H9 (cell line): ENCODE data around the gene NOTUM. TPM values are rescaled to one million over a fixed set of nuclear protein-coding genes. Genes with fewer than 3 reads are reported as not detected.

Source experiments
- DNase-seq: peaks from one replicate; pipeline ENCODE4 v3.0.0-alpha.2; 2017
- H2AFZ ChIP-seq: one replicate; pipeline ENCODE4 v1.6.1; 2013; ENCODE audit warnings: mild to moderate bottlenecking, low read length, control low read depth, moderate library complexity
- H2AK5ac ChIP-seq: 2 replicates; pipeline ENCODE4 v1.6.1; 2013; ENCODE audit warnings: low read length, control low read depth, mixed read lengths; ENCODE audit not compliant: insufficient read length
- H2BK120ac ChIP-seq: one replicate; pipeline ENCODE4 v1.6.1; 2013; ENCODE audit warnings: low read depth, mild to moderate bottlenecking, low read length, control low read depth, inconsistent platforms; ENCODE audit not compliant: poor library complexity, severe bottlenecking
- H2BK12ac ChIP-seq: 2 replicates; pipeline ENCODE4 v1.6.1; 2013; ENCODE audit warnings: low read length, control low read depth, mixed read lengths, low read depth; ENCODE audit not compliant: insufficient read length
- H2BK15ac ChIP-seq: 2 replicates; pipeline ENCODE4 v1.6.1; 2013; ENCODE audit warnings: low read depth, low read length, control low read depth
- H2BK20ac ChIP-seq: one replicate; pipeline ENCODE4 v1.6.1; 2013; ENCODE audit warnings: low read depth, mild to moderate bottlenecking, low read length, control low read depth, inconsistent platforms; ENCODE audit not compliant: poor library complexity, severe bottlenecking
- H2BK5ac ChIP-seq: 2 replicates; pipeline ENCODE4 v1.6.1; 2013; ENCODE audit warnings: low read length, control low read depth, mixed read lengths; ENCODE audit not compliant: insufficient read length
- H3K14ac ChIP-seq: 2 replicates; pipeline ENCODE4 v1.6.1; 2013; ENCODE audit warnings: low read length, control low read depth; ENCODE audit not compliant: insufficient read depth
- H3K18ac ChIP-seq: 2 replicates; pipeline ENCODE4 v1.6.1; 2013; ENCODE audit warnings: low read depth, mild to moderate bottlenecking, mixed read lengths, low read length, control low read depth; ENCODE audit not compliant: insufficient read length
- H3K23ac ChIP-seq: 2 replicates; pipeline ENCODE4 v1.6.1; 2013; ENCODE audit warnings: low read length, control low read depth, mixed read lengths, low read depth; ENCODE audit not compliant: insufficient read length
- H3K23me2 ChIP-seq: 2 replicates; pipeline ENCODE4 v1.6.1; 2013; ENCODE audit warnings: low read depth, mild to moderate bottlenecking, mixed read lengths, low read length, control low read depth; ENCODE audit not compliant: insufficient read length, poor library complexity, severe bottlenecking
- H3K27ac ChIP-seq: 2 replicates; pipeline ENCODE4 v1.5.1; 2013; ENCODE audit warnings: low read length, control low read depth, mixed read lengths, low read depth; ENCODE audit not compliant: insufficient read length
- H3K27me3 ChIP-seq: 2 replicates; pipeline ENCODE4 v1.6.1; 2013; ENCODE audit warnings: low read length, control low read depth, inconsistent platforms; ENCODE audit not compliant: insufficient read depth
- H3K4ac ChIP-seq: 2 replicates; pipeline ENCODE4 v1.6.1; 2013; ENCODE audit warnings: low read depth, mild to moderate bottlenecking, control low read depth, inconsistent platforms, low read length, moderate library complexity
- H3K4me1 ChIP-seq: 2 replicates; pipeline ENCODE4 v1.6.1; 2013; ENCODE audit warnings: low read length, control low read depth, inconsistent platforms; ENCODE audit not compliant: insufficient read depth
- H3K4me2 ChIP-seq: 2 replicates; pipeline ENCODE4 v1.6.1; 2013; ENCODE audit warnings: low read length, control low read depth, mixed read lengths; ENCODE audit not compliant: insufficient read length, insufficient read depth
- H3K56ac ChIP-seq: 2 replicates; pipeline ENCODE4 v1.6.1; 2013; ENCODE audit warnings: low read depth, mild to moderate bottlenecking, mixed read lengths, low read length, control low read depth; ENCODE audit not compliant: insufficient read length
- H3K79me1 ChIP-seq: 2 replicates; pipeline ENCODE4 v1.6.1; 2013; ENCODE audit warnings: low read depth, mild to moderate bottlenecking, moderate library complexity, low read length, control low read depth, inconsistent platforms; ENCODE audit not compliant: insufficient read depth, poor library complexity, severe bottlenecking
- H3K79me2 ChIP-seq: 2 replicates; pipeline ENCODE4 v1.6.1; 2013; ENCODE audit warnings: low read length, control low read depth, inconsistent platforms; ENCODE audit not compliant: insufficient read depth
- H3K9ac ChIP-seq: 2 replicates; pipeline ENCODE4 v1.6.1; 2013; ENCODE audit warnings: low read length, control low read depth, mixed read lengths; ENCODE audit not compliant: insufficient read length; ENCODE audit errors: extremely low read depth
- H3K9me3 ChIP-seq: one replicate; pipeline ENCODE4 v1.6.1; 2013; ENCODE audit warnings: low read depth, low read length, inconsistent platforms; ENCODE audit not compliant: control insufficient read depth
- H3T11ph ChIP-seq: one replicate; pipeline ENCODE4 v1.6.1; 2013; ENCODE audit warnings: mild to moderate bottlenecking, low read length, control low read depth, inconsistent platforms
- H4K20me1 ChIP-seq: one replicate; pipeline ENCODE4 v1.6.1; 2013; ENCODE audit not compliant: control insufficient read depth, insufficient read length, insufficient read depth
- H4K5ac ChIP-seq: 2 replicates; pipeline ENCODE4 v1.6.1; 2013; ENCODE audit warnings: low read depth, mild to moderate bottlenecking, mixed read lengths, low read length, control low read depth; ENCODE audit not compliant: insufficient read length
- H4K8ac ChIP-seq: replicated peaks from 2 replicates; pipeline ENCODE4 v1.6.1; 2013; ENCODE audit warnings: low read length, control low read depth, mixed read lengths, low read depth; ENCODE audit not compliant: insufficient read length
- H4K91ac ChIP-seq: 2 replicates; pipeline ENCODE4 v1.6.1; 2013; ENCODE audit warnings: low read depth, mild to moderate bottlenecking, moderate library complexity, mixed read lengths, low read length, control low read depth; ENCODE audit not compliant: insufficient read length
- H3K27ac Mint-ChIP-seq, 3 experiments: 2 replicates in 2 of 3; 3 replicates in 1 of 3; pipeline ENCODE4 v1.8.0; 2020 to 2021; ENCODE audit warnings: mixed read lengths in 3 of 3, mild to moderate bottlenecking in 1 of 3, moderate library complexity in 1 of 3
- H3K27me3 Mint-ChIP-seq: 2 replicates; pipeline ENCODE4 v1.8.0; 2021; ENCODE audit warnings: low read depth, mild to moderate bottlenecking, moderate library complexity, mixed read lengths
- H3K36me3 Mint-ChIP-seq, 3 experiments: 2 replicates in 2 of 3; 3 replicates in 1 of 3; pipeline ENCODE4 v1.8.0; 2020 to 2021; ENCODE audit warnings: low read depth in 3 of 3, mixed read lengths in 3 of 3; ENCODE audit not compliant: insufficient read depth in 1 of 3
- H3K4me1 Mint-ChIP-seq, 2 experiments: 2 replicates each; pipeline ENCODE4 v1.8.0; 2020; ENCODE audit warnings: mixed read lengths in 2 of 2
- H3K4me3 Mint-ChIP-seq, 2 experiments: 2 replicates in 1 of 2; 3 replicates in 1 of 2; pipeline ENCODE4 v1.8.0; 2020 to 2021; ENCODE audit warnings: mild to moderate bottlenecking in 2 of 2, mixed read lengths in 2 of 2, moderate library complexity in 1 of 2
- H3K9me3 Mint-ChIP-seq, 2 experiments: 2 replicates in 1 of 2; 3 replicates in 1 of 2; pipeline ENCODE4 v1.8.0; 2020; ENCODE audit warnings: mild to moderate bottlenecking in 2 of 2, mixed read lengths in 2 of 2, moderate library complexity in 1 of 2
- CTCF ChIP-seq: fragments of 200-600 bp; sonication (generic); conservative IDR thresholded peaks from 3 replicates; pipeline ENCODE4 v1.8.0; 2021; ENCODE audit warnings: antibody characterized with exemption, mild to moderate bottlenecking
- WGBS: extraction: QIAGEN DNeasy Blood & Tissue Kit; methylation state at CpG from one replicate; pipeline ENCODE4 v1.1.7; 2013; ENCODE audit warnings: missing lambda C conversion rate, low lambda C conversion rate, mixed read lengths; ENCODE audit not compliant: insufficient read length; ENCODE audit errors: extremely low coverage; 5-methylcytosine and 5-hydroxymethylcytosine counted together
- total RNA-seq: library from RNA; stranded (reverse); gene quantifications from 2 replicates; pipeline ENCODE4 v1.2.1, GENCODE V29; 2021

Gene NOTUM
- total RNA-seq, 1 experiment from 2014 or later, result 2.1 TPM

GRCh38 chr17:82007495-82008257, 46.7 kb upstream of the NOTUM start:
- Histone ChIP-seq H3K23ac (no peak overlapping the region), H3K27ac (no peak overlapping the region), H4K5ac (no peak overlapping the region), H4K91ac (no peak overlapping the region), H2BK20ac (no peak overlapping the region), H2BK120ac (no peak overlapping the region), H3K23me2 (no peaks in the 10 kb centered on the region), H3K4ac (no peak overlapping the region), H3K56ac (no peak overlapping the region), H4K20me1 (no peaks in the 10 kb centered on the region), H2BK12ac (no peak overlapping the region), H3K9ac (no peak overlapping the region), H3K79me2 (no peaks in the 10 kb centered on the region), H2BK5ac (no peak overlapping the region), H3K14ac (no peak overlapping the region), H3T11ph (no peak overlapping the region), H3K79me1 (no peaks in the 10 kb centered on the region), H2AFZ (no peak overlapping the region), H3K18ac (no peak overlapping the region), H3K4me2 (no peak overlapping the region), H3K9me3 (no peaks in the 10 kb centered on the region), H3K27me3 (no peaks in the 10 kb centered on the region), H4K8ac (no peak overlapping the region), H3K4me1 (no peaks in the 10 kb centered on the region), H2BK15ac (no peak overlapping the region; the same call in 1 of the 2 replicates), H2AK5ac (no peak overlapping the region)
- TF ChIP-seq CTCF, result no peak
- Mint-ChIP-seq H3K9me3 (no peaks in the 10 kb centered on the region), H3K27me3 (no peaks in the 10 kb centered on the region; the same call in 1 of the 2 replicates), H3K36me3 (no peaks in the 10 kb centered on the region), H3K4me1 (no peaks in the 10 kb centered on the region), H3K4me3 (no peak overlapping the region), H3K27ac (no peak overlapping the region)
- no CpG with 5 or more reads among the region's 30 CpGs for WGBS
- no peak for DNase-seq
